Mesenchymal stem cell (in vitro differentiated cells and primary cell): ENCODE data around the gene MTMR12.
A peak's percentile ranks its signal among the peaks of the same experiment; 100 is the strongest.
"Not testable (repeated sequence)": the region's sequence is repeated elsewhere in the genome, so short reads cannot be mapped to it uniquely, and the experiment has no call there.

Experiments
- DNase-seq: peaks from one replicate; pipeline ENCODE4 v3.0.0-alpha.2; 2013
- H2AFZ ChIP-seq: one replicate; pipeline ENCODE4 v1.6.1; 2013; ENCODE audit warnings: low read depth, mild to moderate bottlenecking, control low read depth, inconsistent platforms, low read length, moderate library complexity
- H2AK5ac ChIP-seq: 2 replicates; pipeline ENCODE4 v1.6.1; 2013; ENCODE audit warnings: low read length, moderate library complexity, mild to moderate bottlenecking, inconsistent platforms; ENCODE audit not compliant: severe bottlenecking
- H2BK120ac ChIP-seq: one replicate; pipeline ENCODE4 v1.6.1; 2013; ENCODE audit warnings: low read depth, mild to moderate bottlenecking, inconsistent platforms, low read length, moderate library complexity
- H2BK12ac ChIP-seq, 2 experiments: one replicate each; pipeline ENCODE4 v1.6.1; 2013; ENCODE audit warnings: inconsistent platforms in 2 of 2, low read length in 2 of 2, mild to moderate bottlenecking in 2 of 2, moderate library complexity in 2 of 2, control low read depth in 1 of 2
- H2BK15ac ChIP-seq: one replicate; pipeline ENCODE4 v1.6.1; 2013; ENCODE audit warnings: mild to moderate bottlenecking, low read depth, inconsistent platforms; ENCODE audit not compliant: poor library complexity, severe bottlenecking
- H2BK5ac ChIP-seq: 2 replicates; pipeline ENCODE4 v1.6.1; 2013; ENCODE audit warnings: low read depth, mild to moderate bottlenecking, low read length, control low read depth, inconsistent platforms; ENCODE audit not compliant: poor library complexity, severe bottlenecking
- H3K14ac ChIP-seq, 2 experiments: one replicate each; pipeline ENCODE4 v1.6.1; 2013; ENCODE audit warnings: inconsistent platforms in 2 of 2, low read length in 2 of 2, control low read depth in 1 of 2, mild to moderate bottlenecking in 1 of 2, moderate library complexity in 1 of 2
- H3K18ac ChIP-seq, 2 experiments: one replicate each; pipeline ENCODE4 v1.6.1; 2013; ENCODE audit warnings: inconsistent platforms in 2 of 2, low read length in 2 of 2, control low read depth in 1 of 2, low read depth in 1 of 2, mild to moderate bottlenecking in 1 of 2
- H3K23ac ChIP-seq, 2 experiments: one replicate each; pipeline ENCODE4 v1.6.1; 2013; ENCODE audit warnings: inconsistent platforms in 2 of 2, low read length in 2 of 2, mild to moderate bottlenecking in 2 of 2, moderate library complexity in 2 of 2, control low read depth in 1 of 2
- H3K27ac ChIP-seq: 2 replicates; pipeline ENCODE4 v1.5.1; 2013; ENCODE audit warnings: mild to moderate bottlenecking, moderate library complexity, low read length, control low read depth, inconsistent platforms; ENCODE audit not compliant: poor library complexity, severe bottlenecking
- H3K27me3 ChIP-seq, 2 experiments: 2 replicates each; pipeline versions ENCODE4 v1.6.1 to v1.7.0; 2013; ENCODE audit warnings: low read length in 2 of 2, mild to moderate bottlenecking in 2 of 2, moderate library complexity in 2 of 2, control low read depth in 1 of 2, inconsistent platforms in 1 of 2; ENCODE audit not compliant: control insufficient read depth in 1 of 2, insufficient read depth in 1 of 2
- H3K36me3 ChIP-seq, 2 experiments: 2 replicates each; pipeline versions ENCODE4 v1.6.1 to v1.7.0; 2013; ENCODE audit warnings: low read length in 2 of 2, control low read depth in 1 of 2, inconsistent platforms in 1 of 2, low read depth in 1 of 2, mild to moderate bottlenecking in 1 of 2; ENCODE audit not compliant: insufficient read depth in 2 of 2, control insufficient read depth in 1 of 2
- H3K4ac ChIP-seq, 2 experiments: one replicate each; pipeline ENCODE4 v1.6.1; 2013; ENCODE audit warnings: inconsistent platforms in 2 of 2, low read length in 2 of 2, mild to moderate bottlenecking in 2 of 2, moderate library complexity in 2 of 2, control low read depth in 1 of 2, low read depth in 1 of 2
- H3K4me1 ChIP-seq: 2 replicates; pipeline ENCODE4 v1.6.1; 2013; ENCODE audit warnings: low read depth, low read length, control low read depth; ENCODE audit not compliant: control insufficient read depth, insufficient read depth
- H3K4me2 ChIP-seq: 2 replicates; pipeline ENCODE4 v1.6.1; 2013; ENCODE audit warnings: low read length, mild to moderate bottlenecking, inconsistent platforms; ENCODE audit not compliant: poor library complexity, severe bottlenecking
- H3K4me3 ChIP-seq, 2 experiments: 2 replicates each; pipeline versions ENCODE4 v1.5.1 to v1.7.0; 2013; ENCODE audit warnings: low read length in 2 of 2, mild to moderate bottlenecking in 2 of 2, control low read depth in 1 of 2, low read depth in 1 of 2; ENCODE audit not compliant: insufficient read depth in 1 of 2
- H3K79me1 ChIP-seq: replicated peaks from 2 replicates; pipeline ENCODE4 v1.6.1; 2013; ENCODE audit warnings: mild to moderate bottlenecking, control low read depth, low read length, inconsistent platforms; ENCODE audit not compliant: poor library complexity, severe bottlenecking
- H3K9ac ChIP-seq: 2 replicates; pipeline ENCODE4 v1.7.0; 2013; ENCODE audit warnings: mild to moderate bottlenecking, low read length, moderate library complexity
- H3K9me3 ChIP-seq: 2 replicates; pipeline ENCODE4 v1.7.0; 2013; ENCODE audit warnings: mild to moderate bottlenecking, low read length; ENCODE audit not compliant: control insufficient read depth
- H4K8ac ChIP-seq: one replicate; pipeline ENCODE4 v1.6.1; 2013; ENCODE audit warnings: inconsistent platforms, mild to moderate bottlenecking, low read length, moderate library complexity
- H4K91ac ChIP-seq: one replicate; pipeline ENCODE4 v1.6.1; 2013; ENCODE audit warnings: mild to moderate bottlenecking, low read length, inconsistent platforms
- WGBS: methylation state at CpG from one replicate; pipeline ENCODE4 v1.1.7; 2013; ENCODE audit warnings: mixed read lengths; 5-methylcytosine and 5-hydroxymethylcytosine counted together

MTMR12 gene

GRCh38 chr5:32208837-32209236 is 103.9 kb downstream of the MTMR12 start:
- H2AFZ ChIP-seq, H4K8ac ChIP-seq, H2BK15ac ChIP-seq, H3K27me3 ChIP-seq, H2BK120ac ChIP-seq, H3K23ac ChIP-seq, H3K9ac ChIP-seq, H3K27ac ChIP-seq, H2BK5ac ChIP-seq, H3K4me2 ChIP-seq, H3K4me3 ChIP-seq, DNase-seq, H3K79me1 ChIP-seq, H2AK5ac ChIP-seq, H3K9me3 ChIP-seq, H3K4me1 ChIP-seq, H2BK12ac ChIP-seq, H3K14ac ChIP-seq, H3K4ac ChIP-seq, H3K36me3 ChIP-seq, H3K18ac ChIP-seq, H4K91ac ChIP-seq: not testable (repeated sequence)
- 100% methylated on average over 1 of the region's 31 CpGs for WGBS

- Histone ChIP-seq H3K9me3 (no peaks in the 10 kb centered on the region), H3K79me1 (no peaks in the 10 kb centered on the region)
- 91% methylated on average over 4 of the region's 4 CpGs for WGBS
These were observed 105.4 kb downstream of the MTMR12 start for GRCh38 chr5:32207355-32207634.

GRCh38 chr5:32206509-32207354 is 106.0 kb downstream of the MTMR12 start:
- Histone ChIP-seq H3K79me1 (no peaks in the 10 kb centered on the region), H3K9me3 (no peaks in the 10 kb centered on the region), H2AFZ (no peak overlapping the region), H3K4ac (no peak overlapping the region), H3K4me3 (no peak overlapping the region), H3K27ac (no peak overlapping the region), H2BK12ac (no peak overlapping the region), H3K36me3 (no peaks in the 10 kb centered on the region), H2BK5ac (no peak overlapping the region), H3K23ac (no peak overlapping the region), H3K27me3 (peaks cover 0 to 4% of the 10 kb centered on the region in 2 experiments), H3K18ac (no peak overlapping the region), H3K14ac (no peak overlapping the region), H3K4me1 (peaks cover 2% of the 10 kb centered on the region), H3K9ac (no peak overlapping the region), H4K8ac (no peak overlapping the region), H2AK5ac (no peak overlapping the region), H3K4me2 (no peak overlapping the region), H2BK120ac (no peak overlapping the region), H4K91ac (no peak overlapping the region), H2BK15ac (no peak overlapping the region)
- 92% methylated on average over 13 of the region's 13 CpGs for WGBS
- no peak for DNase-seq

More at GRCh38 chr5:32207355-32207634, 105.4 kb downstream of the MTMR12 start:
- Histone ChIP-seq H3K4ac (no peak overlapping the region), H2BK5ac (no peak overlapping the region), H2AFZ (no peak overlapping the region), H3K14ac (no peak overlapping the region), H3K36me3 (no peaks in the 10 kb centered on the region), H3K23ac (no peak overlapping the region), H4K8ac (peak overlapping the region; percentile 49), H2BK15ac (no peak overlapping the region), H2BK12ac (no peak overlapping the region), H3K9ac (no peak overlapping the region), H3K18ac (no peak overlapping the region), H3K4me1 (peaks cover 2% of the 10 kb centered on the region), H3K27ac (no peak overlapping the region), H3K4me2 (no peak overlapping the region), H2BK120ac (no peak overlapping the region), H3K4me3 (no peak overlapping the region), H2AK5ac (no peak overlapping the region), H3K27me3 (peaks cover 0 to 4% of the 10 kb centered on the region in 2 experiments), H4K91ac (no peak overlapping the region)
- no peak for DNase-seq

- no peak overlapping the region for H4K8ac ChIP-seq
- H3K4ac ChIP-seq, result no peak overlapping the region
- WGBS, result 56% methylated on average over 3 of the region's 5 CpGs
- no peak overlapping the region for H3K9ac ChIP-seq
- no peak overlapping the region for H3K4me3 ChIP-seq
- no peaks in the 10 kb centered on the region for H3K79me1 ChIP-seq
- no peak overlapping the region for H3K23ac ChIP-seq
- H2BK15ac ChIP-seq, result no peak overlapping the region
- no peak overlapping the region for H2BK12ac ChIP-seq
- H4K91ac ChIP-seq, result no peak overlapping the region
- H2AK5ac ChIP-seq, result no peak overlapping the region
- no peaks in the 10 kb centered on the region for H3K9me3 ChIP-seq
- peaks cover 2% of the 10 kb centered on the region for H3K4me1 ChIP-seq
- H3K4me2 ChIP-seq, result no peak overlapping the region
- no peak for DNase-seq
- no peak overlapping the region for H3K27ac ChIP-seq
- no peaks in the 10 kb centered on the region for H3K36me3 ChIP-seq
- peaks cover 0 to 4% of the 10 kb centered on the region in 2 experiments for H3K27me3 ChIP-seq
- H2AFZ ChIP-seq, result no peak overlapping the region
- H2BK5ac ChIP-seq, result no peak overlapping the region
- H2BK120ac ChIP-seq, result no peak overlapping the region
- H3K18ac ChIP-seq, result no peak overlapping the region
- H3K14ac ChIP-seq, result no peak overlapping the region
These were observed 106.7 kb downstream of the MTMR12 start for GRCh38 chr5:32206053-32206452.
